IMR-90 (cell line): ENCODE data around the gene EFHD2. TPM values are rescaled to one million over a fixed set of nuclear protein-coding genes. Genes with fewer than 3 reads are reported as not detected.

Source experiments
- ATAC-seq: fragments of 200-7000 bp; cut with Tn5 transposase; 2 replicates; pipeline ENCODE4 v1.9.1; 2020; ENCODE audit warnings: low read depth, mild to moderate bottlenecking, moderate library complexity
- Bru-seq: library from RNA; stranded (reverse); fragments of 400-500 nt; gene quantifications from one replicate; lab custom pipeline; 2021; lab: Mats Ljungman, UMichigan
- BruChase-seq, 2 experiments: library from RNA; stranded (reverse); fragments of 400-500 nt; gene quantifications; one replicate each; lab custom pipeline; 2021; lab: Mats Ljungman, UMichigan
- BruUV-seq: library from RNA; stranded (reverse); fragments of 400-500 nt; replicated peaks from 2 replicates; lab custom pipeline; 2021; lab: Mats Ljungman, UMichigan
- CTCF ChIA-PET: fragments of 300-600 bp; formaldehyde crosslinking; extraction: SDS; loops from one replicate; lab custom pipeline; 2021; ENCODE audit warnings: antibody characterized with exemption; lab: Yijun Ruan, JAX
- POLR2A ChIA-PET: fragments of 300-600 bp; sonication (Branson Sonifier 250); formaldehyde crosslinking; loops from one replicate; lab custom pipeline; 2022; ENCODE audit warnings: antibody characterized with exemption; ENCODE audit not compliant: unreplicated experiment; lab: Charles Lee
- DNase-seq: peaks from one replicate; pipeline ENCODE4 v3.0.0; 2013
- H2AFZ ChIP-seq: replicated peaks from 2 replicates; pipeline ENCODE3; 2013; ENCODE audit warnings: low read length, mild to moderate bottlenecking; ENCODE audit not compliant: poor library complexity
- H2AK5ac ChIP-seq: 2 replicates; pipeline ENCODE4 v1.6.1; 2013; ENCODE audit warnings: low read depth, low read length, inconsistent platforms
- H2AK9ac ChIP-seq: replicated peaks from 2 replicates; pipeline ENCODE3; 2013; ENCODE audit warnings: mild to moderate bottlenecking, low read depth, low read length, moderate library complexity; ENCODE audit not compliant: poor library complexity
- H2BK120ac ChIP-seq: 2 replicates; pipeline ENCODE4 v1.6.1; 2013; ENCODE audit warnings: low read depth, low read length, inconsistent platforms
- H2BK15ac ChIP-seq: 3 replicates; pipeline ENCODE4 v1.6.1; 2013; ENCODE audit warnings: low read depth, low read length, inconsistent platforms
- H2BK20ac ChIP-seq: 2 replicates; pipeline ENCODE4 v1.6.1; 2013; ENCODE audit warnings: low read depth, mild to moderate bottlenecking, inconsistent platforms, low read length, moderate library complexity
- H2BK5ac ChIP-seq: 2 replicates; pipeline ENCODE4 v1.6.1; 2013; ENCODE audit warnings: mild to moderate bottlenecking, low read depth, low read length, inconsistent platforms; ENCODE audit not compliant: poor library complexity, severe bottlenecking
- H3K14ac ChIP-seq: replicated peaks from 2 replicates; pipeline ENCODE4 v1.6.1; 2013; ENCODE audit warnings: low read depth, low read length, inconsistent platforms
- H3K18ac ChIP-seq: 2 replicates; pipeline ENCODE4 v1.6.1; 2013; ENCODE audit warnings: low read depth, low read length, control low read depth
- H3K23ac ChIP-seq: 2 replicates; pipeline ENCODE4 v1.6.1; 2013; ENCODE audit warnings: low read depth, low read length, inconsistent platforms
- H3K27ac ChIP-seq: 2 replicates; pipeline ENCODE4 v1.5.1; 2013; ENCODE audit warnings: mild to moderate bottlenecking, control low read depth, low read length; ENCODE audit not compliant: insufficient read depth
- H3K27me3 ChIP-seq: 2 replicates; pipeline ENCODE4 v1.6.1; 2013; ENCODE audit warnings: low read length; ENCODE audit not compliant: control insufficient read depth, insufficient read depth
- H3K36me3 ChIP-seq: 2 replicates; pipeline ENCODE4 v1.6.1; 2013; ENCODE audit warnings: low read length, mixed read lengths; ENCODE audit not compliant: control insufficient read depth, insufficient read depth
- H3K4ac ChIP-seq: 2 replicates; pipeline ENCODE4 v1.6.1; 2013; ENCODE audit warnings: low read depth, low read length, inconsistent platforms
- H3K4me1 ChIP-seq: 2 replicates; pipeline ENCODE4 v1.6.1; 2013; ENCODE audit warnings: low read length, mixed read lengths; ENCODE audit not compliant: control insufficient read depth, insufficient read depth
- H3K4me2 ChIP-seq: 2 replicates; pipeline ENCODE4 v1.6.1; 2013; ENCODE audit warnings: low read depth, mild to moderate bottlenecking, control low read depth, low read length, moderate library complexity
- H3K4me3 ChIP-seq: 2 replicates; pipeline ENCODE4 v1.5.1; 2013; ENCODE audit warnings: low read depth, mild to moderate bottlenecking, control low read depth, low read length, moderate library complexity; ENCODE audit not compliant: insufficient read depth
- H3K56ac ChIP-seq: 2 replicates; pipeline ENCODE4 v1.6.1; 2013; ENCODE audit warnings: low read length, inconsistent platforms; ENCODE audit not compliant: insufficient read depth; ENCODE audit errors: extremely low read depth
- H3K79me1 ChIP-seq, 2 experiments: 2 replicates each; pipeline ENCODE4 v1.6.1; 2013; ENCODE audit warnings: low read length in 2 of 2, inconsistent platforms in 1 of 2, low read depth in 1 of 2
- H3K9ac ChIP-seq: 2 replicates; pipeline ENCODE4 v1.6.1; 2013; ENCODE audit warnings: low read depth, low read length, control low read depth
- H3K9me1 ChIP-seq: 2 replicates; pipeline ENCODE4 v1.6.1; 2013; ENCODE audit warnings: low read length, inconsistent platforms; ENCODE audit not compliant: insufficient read depth
- H3K9me3 ChIP-seq: 2 replicates; pipeline ENCODE4 v1.6.1; 2013; ENCODE audit warnings: low read length; ENCODE audit not compliant: control insufficient read depth, insufficient read depth
- H4K20me1 ChIP-seq: 2 replicates; pipeline ENCODE4 v1.6.1; 2013; ENCODE audit warnings: low read length, inconsistent platforms; ENCODE audit not compliant: insufficient read depth
- H4K5ac ChIP-seq: 2 replicates; pipeline ENCODE4 v1.6.1; 2013; ENCODE audit warnings: mild to moderate bottlenecking, low read depth, low read length, control low read depth
- H4K8ac ChIP-seq, 2 experiments: 2 replicates each; pipeline ENCODE4 v1.6.1; 2013; ENCODE audit warnings: low read depth in 2 of 2, low read length in 2 of 2, control low read depth in 1 of 2, inconsistent platforms in 1 of 2
- H4K91ac ChIP-seq: 2 replicates; pipeline ENCODE4 v1.6.1; 2013; ENCODE audit warnings: low read depth, low read length, inconsistent platforms; ENCODE audit not compliant: insufficient read depth
- BHLHE40 ChIP-seq: fragments of 150-350 bp; IDR thresholded peaks from 2 replicates; pipeline ENCODE4 v1.6.1; 2016; ENCODE audit warnings: mild to moderate bottlenecking, low read depth, low read length
- CEBPB ChIP-seq: IDR thresholded peaks from 2 replicates; pipeline ENCODE4 v1.6.1; 2012; ENCODE audit warnings: low read depth, low read length, improper control_type of control experiment
- CHD1 ChIP-seq: IDR thresholded peaks from 2 replicates; pipeline ENCODE4 v1.6.1; 2012; ENCODE audit warnings: low read depth, low read length, improper control_type of control experiment
- CTCF ChIP-seq: conservative IDR thresholded peaks from 2 replicates; pipeline ENCODE4 v1.5.1; 2012; ENCODE audit warnings: mild to moderate bottlenecking, low read depth, low read length, improper control_type of control experiment
- FOS ChIP-seq: fragments of 150-350 bp; IDR thresholded peaks from 2 replicates; pipeline ENCODE4 v1.6.1; 2016; ENCODE audit warnings: low read depth, low read length
- MAFK ChIP-seq: IDR thresholded peaks from 2 replicates; pipeline ENCODE4 v1.6.1; 2012; ENCODE audit warnings: low read depth, low read length, improper control_type of control experiment
- MAZ ChIP-seq: IDR thresholded peaks from 2 replicates; pipeline ENCODE4 v1.6.1; 2012; ENCODE audit warnings: low read depth, mild to moderate bottlenecking, low read length, improper control_type of control experiment, moderate library complexity, borderline replicate concordance
- MXI1 ChIP-seq: IDR thresholded peaks from 2 replicates; pipeline ENCODE4 v1.6.1; 2012; ENCODE audit warnings: low read depth, mild to moderate bottlenecking, low read length, moderate library complexity, borderline replicate concordance
- NFE2L2 ChIP-seq: fragments of 150-350 bp; IDR thresholded peaks from 2 replicates; pipeline ENCODE4 v1.6.1; 2016; ENCODE audit warnings: low read depth, mild to moderate bottlenecking, low read length
- POLR2A ChIP-seq: IDR thresholded peaks from 2 replicates; pipeline ENCODE4 v1.6.1; 2012; ENCODE audit warnings: mild to moderate bottlenecking, low read depth, low read length
- RAD21 ChIP-seq: IDR thresholded peaks from 2 replicates; pipeline ENCODE4 v1.6.1; 2012; ENCODE audit warnings: low read length, improper control_type of control experiment
- RCOR1 ChIP-seq: IDR thresholded peaks from 2 replicates; pipeline ENCODE4 v1.6.1; 2012; ENCODE audit warnings: mild to moderate bottlenecking, low read length, improper control_type of control experiment; ENCODE audit not compliant: insufficient replicate concordance
- RFX5 ChIP-seq: IDR thresholded peaks from 2 replicates; pipeline ENCODE4 v1.8.0; 2012; ENCODE audit warnings: low read depth, mild to moderate bottlenecking, low read length, moderate library complexity
- SMC3 ChIP-seq: fragments of 150-350 bp; IDR thresholded peaks from 2 replicates; pipeline ENCODE4 v1.6.1; 2016; ENCODE audit warnings: low read depth, mild to moderate bottlenecking, antibody characterized with exemption, low read length, moderate library complexity
- WGBS, 2 experiments: methylation state at CpG; one replicate each; pipeline versions ENCODE4 v1.1.5 to v1.1.7; 2013; ENCODE audit warnings: missing lambda C conversion rate in 2 of 2; ENCODE audit not compliant: insufficient read length in 1 of 2; ENCODE audit errors: extremely low coverage in 2 of 2; 5-methylcytosine and 5-hydroxymethylcytosine counted together
- dilution Hi-C: fragments of 300-500 bp; cut with HindIII; formaldehyde crosslinking; loops from one replicate; pipeline ENCODE4 v1.14.3; 2018; ENCODE audit warnings: low sequenced_read_pairs; ENCODE audit not compliant: unreplicated experiment
- in situ Hi-C: fragments of 300-500 bp; cut with MboI; formaldehyde crosslinking; loops from 3 replicates; pipeline ENCODE4 v1.14.3; 2019; ENCODE audit warnings: low sequenced_read_pairs, inconsistent platforms, mixed read lengths
- intact Hi-C: fragments of 100-400 bp; cut with micrococcal nuclease; formaldehyde crosslinking; loops from 2 replicates; pipeline ENCODE4 v1.10.0; 2022
- long read RNA-seq: library from polyadenylated mRNA; unstranded; transcript quantifications from one replicate; pipeline ENCODE4 v2.0.0, GENCODE V29; 2021; ENCODE audit not compliant: unreplicated experiment
- polyA plus RNA-seq, 3 experiments: library from polyadenylated mRNA; depleted of rRNA; stranded (reverse); fragments of >200 nt; gene quantifications; 2 replicates each; pipeline ENCODE4 v1.2.3, GENCODE V29; 2012; ENCODE audit warnings: low replicate concordance in 1 of 3
- total RNA-seq: library from RNA; depleted of rRNA; stranded (reverse); fragments of >200 nt; gene quantifications from 2 replicates; pipeline ENCODE4 v1.2.3, GENCODE V29; 2012; rRNA removed

Gene EFHD2
- total RNA-seq: 22.6 and 23.1 TPM in 2 replicates
- 58.9 and 72.7 TPM in 2 replicates for polyA plus RNA-seq (2012; rRNA removed)
- 59.0 and 96.1 TPM in 2 replicates for polyA plus RNA-seq (2012; cell fraction: cytosol; rRNA removed)
- 77.3 and 108 TPM in 2 replicates for polyA plus RNA-seq (2012; cell fraction: nucleus; rRNA removed; ENCODE audit: low replicate concordance)
- percentile 56 among the genes with signal in this experiment for Bru-seq, nascent RNA
- percentile 61 among the genes with signal in this experiment for BruChase-seq, experiment 1, labeled RNA remaining after a 6-hour chase
- BruChase-seq, experiment 2, labeled RNA remaining after a 2-hour chase: percentile 51 among the genes with signal in this experiment
- long read RNA-seq, transcript EFHD2-201 (4 exons, 2,419 nt): major isoform, 80 of 107 reads
- long read RNA-seq, partial matches to known transcripts: 15 of 107 reads
- long read RNA-seq, other reads (novel, unspliced or antisense): 12 of 107 reads

GRCh38 chr1:15409388-15410222, at the start of gene EFHD2:
Gene EFHD2, plus strand, starts transcription at chr1:15409888. Its CDS starts 84 bp downstream, at chr1:15409972.
- peaks cover 4% of the 10 kb centered on the region; the same call in 1 of the 2 replicates for H3K36me3 ChIP-seq
- peak; percentile 84 for TF ChIP-seq POLR2A
- no peak for TF ChIP-seq FOS
- no peak for TF ChIP-seq NFE2L2
- no peak for TF ChIP-seq RFX5
- no peak; the same call in 1 of the 2 replicates for TF ChIP-seq CHD1
- peak; percentile 5; the same call in 1 of the 2 replicates for TF ChIP-seq CTCF
- no peak; the same call in 1 of the 2 replicates for TF ChIP-seq MXI1
- TF ChIP-seq CEBPB: no peak
- TF ChIP-seq RCOR1: no peak
- TF ChIP-seq RAD21: no peak
- no peak for TF ChIP-seq BHLHE40
- no peak for TF ChIP-seq SMC3
- TF ChIP-seq MAFK: no peak
- peak; percentile 87; the same call in 1 of the 2 replicates for TF ChIP-seq MAZ

More at GRCh38 chr1:15409388-15410222, at the start of gene EFHD2:
- H3K9me1 ChIP-seq: peaks cover 15% of the 10 kb centered on the region; the same call in 1 of the 2 replicates
- peak within 1 kb of the TSS; percentile 51 for H2BK5ac ChIP-seq
- H3K56ac ChIP-seq: peak within 1 kb of the TSS; percentile 47; the same call in 1 of the 2 replicates
- H4K8ac ChIP-seq: peak within 1 kb of the TSS in 1 of 2 experiments; percentile 63; a peak in 2 of 4 replicates
- H2AK5ac ChIP-seq: peak within 1 kb of the TSS; percentile 91
- POLR2A ChIA-PET: no interaction called here
- H3K9ac ChIP-seq: peak within 1 kb of the TSS; percentile 67
- in situ Hi-C loops (loop anchor here (5.0 kb wide), 1 partner anchor 67 kb away; no protein-coding TSS in a partner anchor), intact Hi-C loops (loop anchor here (2.0 kb wide), 2 partner anchors 23 to 77 kb away; no protein-coding TSS in a partner anchor), dilution Hi-C loops (no loop called here)
- H3K27me3 ChIP-seq: no peaks in the 10 kb centered on the region
- peak within 1 kb of the TSS; percentile 66 for H4K91ac ChIP-seq
- CTCF ChIA-PET: interaction anchor here (0.6 kb wide), 1 partner anchor 127 kb away, joined by 5 read pairs; no protein-coding TSS in a partner anchor
- ATAC-seq (peak; percentile 93), DNase-seq (peak; percentile 71)
- peaks cover 25% of the 10 kb centered on the region for H3K4me1 ChIP-seq
- peak within 1 kb of the TSS; percentile 91 for H3K4ac ChIP-seq
- H4K20me1 ChIP-seq: peaks cover 25% of the 10 kb centered on the region
- H2AK9ac ChIP-seq: peak within 1 kb of the TSS; percentile 98
- peaks cover 9 to 43% of the 10 kb centered on the region in 2 experiments; a peak in 3 of 4 replicates for H3K79me1 ChIP-seq
- no TSS peak for BruUV-seq
- peak within 1 kb of the TSS; percentile 93 for H3K23ac ChIP-seq
- peak within 1 kb of the TSS; percentile 96 for H3K14ac ChIP-seq
- no peaks in the 10 kb centered on the region for H3K9me3 ChIP-seq
- no peak within 1 kb of the TSS; the same call in 1 of the 2 replicates for H2BK20ac ChIP-seq
- peak within 1 kb of the TSS; percentile 54 for H3K27ac ChIP-seq
- peak within 1 kb of the TSS; percentile 99 for H3K4me3 ChIP-seq
- H2BK120ac ChIP-seq: peak within 1 kb of the TSS; percentile 73
- H3K4me2 ChIP-seq: peak within 1 kb of the TSS; percentile 81
- peak within 1 kb of the TSS; percentile 97 for H2AFZ ChIP-seq
- WGBS, 2 experiments: 1% methylated on average over 42 of the region's 99 CpGs; no CpG with 5 or more reads in 1 of the 2 experiments
- H3K18ac ChIP-seq: peak within 1 kb of the TSS; percentile 0; the same call in 1 of the 2 replicates
- H4K5ac ChIP-seq: no peak within 1 kb of the TSS
- H2BK15ac ChIP-seq: peak within 1 kb of the TSS; percentile 70; the same call in 1 of the 3 replicates
